GM19035 (cell line): ENCODE results near the gene PHF20.
"Not testable (repeated sequence)": the region's sequence is repeated elsewhere in the genome, so short reads cannot be mapped to it uniquely, and the experiment has no call there.

Experiments used
- ATAC-seq: cut with Tn5 transposase; IDR thresholded peaks from one replicate; pipeline ENCODE4 v1.9.1; 2021; ENCODE audit not compliant: unreplicated experiment

The PHF20 gene

DNA sequence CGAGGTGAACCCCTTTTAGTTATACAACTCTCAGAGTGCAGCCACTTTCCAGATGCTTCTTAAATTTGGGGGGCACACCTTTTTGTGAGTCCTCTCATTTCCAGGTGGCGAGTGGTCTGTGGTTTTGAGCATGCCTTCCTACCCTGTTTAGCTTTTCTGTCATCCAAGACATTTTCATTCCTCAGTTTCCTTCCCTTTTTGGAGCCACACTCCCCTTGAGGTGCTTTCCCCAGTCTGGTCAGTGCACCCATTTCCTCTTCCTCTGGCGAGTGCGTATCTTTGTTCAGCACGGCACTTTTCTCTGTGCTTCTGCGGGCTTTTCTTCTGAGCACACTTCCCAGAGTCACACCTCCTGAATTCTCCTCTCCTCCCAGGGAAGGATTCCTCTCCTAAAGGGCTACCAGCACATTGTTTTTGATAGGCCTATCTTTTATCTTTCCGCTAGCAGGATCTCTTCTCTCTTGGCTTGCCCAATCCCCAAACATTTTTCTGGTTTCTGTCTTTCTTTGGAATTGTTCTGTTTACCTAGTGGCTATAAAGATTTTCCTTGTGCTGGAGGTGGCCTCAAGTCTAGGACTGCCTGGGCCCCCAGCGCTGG is 1.4 kb downstream of the PHF20 start:
- ATAC-seq, result no peak

- no peak for ATAC-seq
Measured at GRCh38 chr20:35774391-35774790, 2.6 kb downstream of the PHF20 start.

- no peak for ATAC-seq
Measured at GRCh38 chr20:35776513-35777101, 4.8 kb downstream of the PHF20 start.

DNA sequence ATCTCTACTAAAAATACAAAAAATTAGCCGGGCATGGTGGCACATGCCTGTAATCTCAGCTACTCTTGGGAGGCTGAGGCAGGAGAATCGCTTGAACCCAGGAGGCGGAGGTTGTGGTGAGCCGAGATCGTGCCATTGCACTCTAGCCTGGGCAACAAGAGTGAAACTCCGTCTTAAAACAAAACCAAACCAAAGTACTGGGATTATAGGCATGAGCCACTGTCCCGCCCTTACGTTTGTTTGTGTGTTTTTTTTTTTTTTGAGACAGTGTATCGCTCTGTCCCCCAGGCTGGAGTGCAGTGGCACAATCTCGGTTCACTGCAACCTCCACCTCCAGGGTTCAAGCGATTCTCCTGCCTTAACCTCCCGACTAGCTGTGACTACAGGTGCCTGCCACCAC is 12.0 kb downstream of the PHF20 start:
- ATAC-seq, result not testable (repeated sequence)

GRCh38 chr20:35785541-35785940 is 13.7 kb downstream of the PHF20 start:
- ATAC-seq, result not testable (repeated sequence)

GRCh38 chr20:35788796-35789195 is 17.0 kb downstream of the PHF20 start:
- ATAC-seq, result no peak

- ATAC-seq, result no peak
Measured at GRCh38 chr20:35791097-35791496, 19.3 kb downstream of the PHF20 start.

- no peak for ATAC-seq
Measured at GRCh38 chr20:35791821-35792220, 20.0 kb downstream of the PHF20 start.

DNA sequence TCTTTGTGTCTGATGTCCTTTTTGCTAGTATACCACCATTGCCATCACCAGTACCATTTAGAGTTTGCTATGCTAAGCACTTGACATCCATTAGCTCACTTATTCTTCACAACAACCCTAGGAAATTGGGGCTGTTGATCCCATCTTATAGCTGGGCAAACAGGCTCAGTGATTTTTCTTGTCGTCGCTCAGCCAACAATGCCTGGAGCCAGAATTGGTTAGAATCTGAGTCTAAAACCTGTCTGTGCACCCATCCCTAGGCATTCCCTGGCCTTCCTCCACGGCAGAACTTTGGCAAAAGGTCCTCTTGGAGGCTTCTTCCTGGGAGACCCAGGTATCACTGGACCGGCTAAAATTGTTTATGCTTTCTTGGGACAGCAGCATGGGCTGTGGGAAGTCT is 20.9 kb downstream of the PHF20 start:
- ATAC-seq, result no peak

DNA sequence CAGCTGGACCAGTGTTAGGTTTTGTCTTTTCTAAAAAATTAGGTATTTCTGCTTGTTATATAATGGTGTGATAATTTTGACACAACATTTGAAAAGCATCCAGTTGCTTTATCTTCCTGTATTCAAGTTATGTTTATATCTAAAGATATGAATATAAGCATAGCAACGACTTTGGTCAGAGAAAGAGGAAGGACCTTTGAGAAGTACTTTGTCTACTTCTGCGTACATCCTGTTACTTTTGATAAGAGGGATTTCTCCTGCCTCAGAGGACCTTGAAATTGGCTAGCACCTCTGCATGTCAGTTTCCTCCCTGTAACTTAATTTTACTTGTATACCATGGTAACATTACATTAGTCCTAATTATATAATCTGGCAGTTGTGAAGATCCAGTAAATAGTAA is 24.8 kb downstream of the PHF20 start:
- ATAC-seq, result no peak

DNA sequence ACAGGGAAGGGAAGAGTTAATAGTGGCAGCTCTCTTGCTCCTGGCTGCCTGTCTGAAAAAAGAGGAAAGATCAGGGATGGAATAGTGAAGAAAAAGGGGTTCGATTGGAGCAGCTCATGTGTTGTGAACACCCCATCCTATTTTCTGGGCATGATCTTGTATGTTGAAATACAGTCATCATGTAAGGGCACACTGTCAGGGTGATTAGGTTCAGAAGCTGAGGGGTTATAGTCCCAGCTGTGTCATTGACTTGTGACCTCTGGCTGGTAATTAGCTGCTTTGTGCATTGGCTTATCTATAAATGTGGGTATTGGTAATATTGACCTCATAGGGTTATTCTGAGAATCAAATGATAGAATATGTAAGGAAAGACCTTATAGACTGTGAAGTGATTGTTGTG is 30.1 kb downstream of the PHF20 start:
- ATAC-seq, result no peak

DNA sequence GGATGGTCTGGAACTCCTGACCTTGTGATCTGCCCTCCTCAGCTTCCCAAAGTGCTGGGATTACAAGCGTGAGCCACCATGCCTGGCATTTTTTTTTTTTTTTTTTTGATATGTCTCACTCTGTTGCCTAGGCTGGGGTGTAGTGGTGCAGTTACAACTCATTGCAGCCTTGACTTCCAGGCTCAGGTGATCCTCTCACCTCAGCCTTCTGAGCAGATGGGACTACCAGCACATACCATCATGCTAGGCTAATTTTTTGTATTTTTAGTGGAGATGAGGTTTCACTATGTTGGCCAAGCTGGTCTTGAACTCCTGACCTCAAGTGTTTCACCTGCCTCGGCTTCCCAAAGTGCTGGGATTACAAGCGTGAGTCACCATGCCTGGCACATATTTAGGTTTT is 34.3 kb downstream of the PHF20 start:
- ATAC-seq, result no peak

GRCh38 chr20:35807877-35808276 is 36.1 kb downstream of the PHF20 start:
- ATAC-seq, result no peak

- ATAC-seq, result no peak
Measured at GRCh38 chr20:35820715-35821114, 48.9 kb downstream of the PHF20 start.

DNA sequence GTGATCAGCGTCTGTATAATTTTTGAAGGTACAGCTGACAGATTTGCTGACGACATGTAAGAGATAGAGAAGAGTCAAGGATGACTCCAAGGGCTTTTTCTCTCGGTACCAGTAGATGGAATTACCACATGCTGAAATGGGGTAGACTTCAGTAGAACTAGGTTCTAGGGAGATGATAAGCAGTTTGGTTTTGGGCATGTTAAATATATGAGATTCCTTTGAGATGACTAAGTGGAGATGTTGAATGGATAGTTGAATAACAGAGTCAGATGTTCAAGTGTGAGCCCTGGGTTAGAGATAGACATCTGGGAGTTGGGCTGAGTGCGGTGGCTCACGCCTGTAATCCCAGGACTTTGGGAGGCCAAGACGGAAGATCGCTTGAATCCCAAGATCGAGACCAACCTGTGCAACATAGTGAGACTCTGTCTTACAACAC is 50.0 kb downstream of the PHF20 start:
- no peak for ATAC-seq

GRCh38 chr20:35823147-35823546 is 51.3 kb downstream of the PHF20 start:
- no peak for ATAC-seq

- ATAC-seq, result no peak
Measured at GRCh38 chr20:35823937-35824336, 52.1 kb downstream of the PHF20 start.

DNA sequence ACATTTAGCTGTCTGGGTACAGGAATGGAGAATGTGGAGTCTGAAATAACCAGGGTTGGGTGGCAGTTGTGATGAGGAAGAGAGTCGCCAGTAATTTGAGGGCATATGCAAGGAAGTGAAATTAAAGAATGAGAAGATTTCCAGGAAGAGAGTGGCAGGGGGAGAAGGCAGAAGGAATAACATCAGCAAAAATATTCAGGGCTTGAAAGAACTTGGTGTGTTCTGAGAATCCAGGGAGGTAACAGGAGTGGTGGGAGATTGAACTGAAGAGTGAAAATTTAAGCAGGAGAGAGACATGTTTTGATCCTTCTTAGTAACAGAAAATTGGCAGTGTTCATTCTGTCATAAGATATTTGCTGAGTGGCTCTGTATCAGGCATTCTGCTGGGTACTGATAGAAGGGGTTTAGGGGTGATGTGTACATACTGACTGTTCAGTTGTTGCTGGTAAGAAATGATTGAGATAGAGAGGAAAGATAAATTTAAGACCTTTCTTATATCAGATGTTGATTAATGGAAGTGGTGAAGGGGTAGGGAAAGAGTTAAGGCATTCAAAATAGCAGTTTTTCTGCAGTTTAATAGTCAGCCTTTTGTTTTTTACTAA is 54.7 kb downstream of the PHF20 start:
- ATAC-seq, result no peak

DNA sequence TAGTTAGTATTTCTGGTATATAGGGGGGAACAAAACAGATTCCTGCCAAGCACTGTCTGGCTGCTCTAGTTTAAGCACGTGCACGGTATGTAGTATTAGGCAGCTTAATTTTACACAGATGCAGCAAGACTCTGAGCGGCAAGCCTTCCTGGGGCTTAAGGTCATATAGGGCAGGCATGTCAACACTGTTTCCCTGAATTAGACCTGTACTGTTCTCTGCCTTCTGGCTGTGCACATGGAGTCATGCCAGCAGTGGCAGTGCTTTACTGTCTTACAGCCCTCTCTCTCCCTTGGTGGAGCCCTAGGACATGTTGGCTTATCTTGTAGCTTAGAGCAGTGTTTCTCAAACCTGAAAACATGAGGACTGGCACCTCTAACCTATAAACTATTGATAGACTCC is 56.6 kb downstream of the PHF20 start:
- no peak for ATAC-seq

DNA sequence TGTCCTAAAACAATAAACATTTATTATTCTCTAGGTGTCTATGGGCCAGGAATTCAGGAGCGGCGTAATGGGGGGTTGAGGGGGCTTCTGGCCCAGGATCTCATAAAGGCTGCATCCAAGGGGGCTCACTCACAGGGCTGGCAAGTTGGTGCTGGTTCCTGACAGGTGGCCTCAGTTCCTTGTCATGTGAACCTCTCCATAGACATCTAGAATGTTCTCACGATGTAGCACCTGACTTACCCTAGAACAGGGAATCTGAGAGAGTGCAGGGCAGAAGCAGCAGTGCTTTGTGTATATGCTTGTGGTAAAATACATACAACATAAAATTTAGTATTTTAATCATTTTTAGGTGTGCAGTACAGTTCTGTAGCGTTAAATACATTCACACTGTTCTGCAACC is 57.1 kb downstream of the PHF20 start:
- ATAC-seq, result no peak

GRCh38 chr20:35830264-35830663 is 58.4 kb downstream of the PHF20 start:
- no peak for ATAC-seq

GRCh38 chr20:35831029-35831428 is 59.2 kb downstream of the PHF20 start:
- no peak for ATAC-seq

DNA sequence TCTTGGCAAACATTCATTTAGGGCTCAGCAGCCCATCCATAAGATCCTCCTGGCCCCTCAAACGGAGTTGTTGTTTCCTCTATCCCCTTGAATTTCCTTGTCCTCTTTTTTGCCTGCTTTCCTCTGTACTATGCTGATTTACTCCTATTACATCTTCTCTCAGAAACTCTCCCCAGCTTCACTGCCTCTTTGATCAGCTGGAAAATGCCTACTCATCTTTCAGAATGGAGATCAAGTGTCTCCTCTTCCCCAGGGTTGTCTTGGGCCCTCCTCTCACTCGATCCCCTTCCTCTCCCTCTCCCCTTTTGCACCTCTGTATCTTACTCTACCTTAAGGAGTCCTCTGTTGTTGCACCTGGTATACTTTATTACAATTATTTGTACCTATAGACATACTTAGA is 60.2 kb downstream of the PHF20 start:
- no peak for ATAC-seq
